Dedifferentiated amniotic fluid mesenchymal stem cell (primary cell): ENCODE results near the gene ZNF567.

Experiments
- DNase-seq: peaks from one replicate; pipeline ENCODE4 v3.0.0-alpha.2; 2016; ENCODE audit errors: extremely low spot score

Gene ZNF567

GRCh38 chr19:36750066-36750691 lies 62.8 kb downstream of the ZNF567 start:
- no peak for DNase-seq
